Measurements from ENCODE around the gene CTDSP1.

Gene CTDSP1

GRCh38 chr2:218402911-218403411, 3.3 kb downstream of the CTDSP1 start:
- H3K79me2 ChIP-seq (ENCODE audit: insufficient read depth, low read length) = peaks cover 47% of the 10 kb centered on the region

GRCh38 chr2:218403810-218404209, 4.1 kb downstream of the CTDSP1 start:
- Histone ChIP-seq H3K9me3 (ENCODE audit: insufficient read depth, low read length, severe bottlenecking) (no peaks in the 10 kb centered on the region), H3K27me3 (ENCODE audit: insufficient read depth, low read length, poor library complexity) (no peaks in the 10 kb centered on the region), H2AFZ (ENCODE audit: low read depth, low read length) (no peak overlapping the region), H4K20me1 (ENCODE audit: insufficient read depth, low read length) (peaks cover 22% of the 10 kb centered on the region), H3K27ac (ENCODE audit: low read length) (no peak overlapping the region), H3K9ac (ENCODE audit: low read depth, low read length) (0 out of 2 replicates have a peak overlapping the region, but pooled peaks have one; percentile 66), H3K79me2 (ENCODE audit: insufficient read depth, low read length) (peaks cover 39% of the 10 kb centered on the region), H3K4me2 (ENCODE audit: insufficient read depth, low read length) (no peak overlapping the region), H3K36me3 (ENCODE audit: insufficient read depth, low read length) (peaks cover 40% of the 10 kb centered on the region), H3K4me1 (ENCODE audit: insufficient read depth, low read length) (peaks cover 67% of the 10 kb centered on the region), H3K4me3 (ENCODE audit: low read depth in 1 of 2, low read length in 2 of 2) (no peak overlapping the region)
- ATAC-seq (ENCODE audit: insufficient read depth, low read depth) = no peak
- DNase-seq = no peak
- no peak for TF ChIP-seq EZH2 (IDR thresholded peaks at IDR 0.05; ENCODE audit: borderline replicate concordance, low read depth, low read length, severe bottlenecking)
- no peak for TF ChIP-seq CTCF (IDR thresholded peaks at IDR 0.05; ENCODE audit: borderline replicate concordance, extremely low read depth, low read length, poor library complexity, severe bottlenecking)

More at GRCh38 chr2:218402911-218403411, 3.3 kb downstream of the CTDSP1 start:
- Histone ChIP-seq H3K4me2 (ENCODE audit: insufficient read depth, low read length) (no peak overlapping the region), H3K27me3 (ENCODE audit: insufficient read depth, low read length, poor library complexity) (no peaks in the 10 kb centered on the region), H2AFZ (ENCODE audit: low read depth, low read length) (no peak overlapping the region), H3K9ac (ENCODE audit: low read depth, low read length) (no peak overlapping the region), H3K27ac (ENCODE audit: low read length) (no peak overlapping the region), H3K36me3 (ENCODE audit: insufficient read depth, low read length) (peaks cover 40% of the 10 kb centered on the region), H3K9me3 (ENCODE audit: insufficient read depth, low read length, severe bottlenecking) (no peaks in the 10 kb centered on the region), H3K4me1 (ENCODE audit: insufficient read depth, low read length) (peaks cover 73% of the 10 kb centered on the region), H3K4me3 (ENCODE audit: low read depth in 1 of 2, low read length in 2 of 2) (no peak overlapping the region), H4K20me1 (ENCODE audit: insufficient read depth, low read length) (peaks cover 22% of the 10 kb centered on the region)
- ATAC-seq (ENCODE audit: insufficient read depth, low read depth) = no peak
- DNase-seq = no peak
- TF ChIP-seq CTCF (IDR thresholded peaks at IDR 0.05; ENCODE audit: borderline replicate concordance, extremely low read depth, low read length, poor library complexity, severe bottlenecking) = no peak
- no peak for TF ChIP-seq EZH2 (IDR thresholded peaks at IDR 0.05; ENCODE audit: borderline replicate concordance, low read depth, low read length, severe bottlenecking)

GRCh38 chr2:218404351-218405085, 4.8 kb downstream of the CTDSP1 start:
- Histone ChIP-seq H3K27me3 (ENCODE audit: insufficient read depth, low read length, poor library complexity) (no peaks in the 10 kb centered on the region), H3K79me2 (ENCODE audit: insufficient read depth, low read length) (peaks cover 32% of the 10 kb centered on the region), H4K20me1 (ENCODE audit: insufficient read depth, low read length) (peaks cover 22% of the 10 kb centered on the region), H3K4me3 (ENCODE audit: low read depth in 1 of 2, low read length in 2 of 2) (no peak overlapping the region), H2AFZ (ENCODE audit: low read depth, low read length) (no peak overlapping the region), H3K9ac (ENCODE audit: low read depth, low read length) (peak overlapping the region; percentile 66), H3K27ac (ENCODE audit: low read length) (peak overlapping the region; percentile 89; the same call in 1 of the 2 replicates), H3K36me3 (ENCODE audit: insufficient read depth, low read length) (peaks cover 40% of the 10 kb centered on the region), H3K4me2 (ENCODE audit: insufficient read depth, low read length) (no peak overlapping the region), H3K9me3 (ENCODE audit: insufficient read depth, low read length, severe bottlenecking) (no peaks in the 10 kb centered on the region), H3K4me1 (ENCODE audit: insufficient read depth, low read length) (peaks cover 61% of the 10 kb centered on the region)
- no peak for TF ChIP-seq EZH2 (IDR thresholded peaks at IDR 0.05; ENCODE audit: borderline replicate concordance, low read depth, low read length, severe bottlenecking)
- DNase-seq (peak; percentile 25), ATAC-seq (ENCODE audit: insufficient read depth, low read depth) (no peak)

GRCh38 chr2:218405086-218405745, 5.5 kb downstream of the CTDSP1 start:
- Histone ChIP-seq H3K4me3 (ENCODE audit: low read depth in 1 of 2, low read length in 2 of 2) (peak overlapping the region in 1 of 2 experiments; percentile 66; a peak in 2 of 4 replicates), H3K27ac (ENCODE audit: low read length) (peak overlapping the region; percentile 89), H3K79me2 (ENCODE audit: insufficient read depth, low read length) (peaks cover 28% of the 10 kb centered on the region), H3K4me2 (ENCODE audit: insufficient read depth, low read length) (peak overlapping the region; percentile 98), H3K9me3 (ENCODE audit: insufficient read depth, low read length, severe bottlenecking) (no peaks in the 10 kb centered on the region), H3K36me3 (ENCODE audit: insufficient read depth, low read length) (peaks cover 40% of the 10 kb centered on the region), H3K4me1 (ENCODE audit: insufficient read depth, low read length) (peaks cover 61% of the 10 kb centered on the region), H3K27me3 (ENCODE audit: insufficient read depth, low read length, poor library complexity) (no peaks in the 10 kb centered on the region), H2AFZ (ENCODE audit: low read depth, low read length) (no peak overlapping the region), H4K20me1 (ENCODE audit: insufficient read depth, low read length) (peaks cover 22% of the 10 kb centered on the region), H3K9ac (ENCODE audit: low read depth, low read length) (peak overlapping the region; percentile 66)
- TF ChIP-seq EZH2 (IDR thresholded peaks at IDR 0.05; ENCODE audit: borderline replicate concordance, low read depth, low read length, severe bottlenecking) (no peak), CTCF (IDR thresholded peaks at IDR 0.05; ENCODE audit: borderline replicate concordance, extremely low read depth, low read length, poor library complexity, severe bottlenecking) (no peak)
- ATAC-seq (ENCODE audit: insufficient read depth, low read depth) = no peak
- DNase-seq = no peak

Measured in DND-41 (cell line).